Right hindlimb (tissue), 1 donor: ENCODE results near the gene MCFD2.
A peak's percentile ranks its signal among the peaks of the same experiment; 100 is the strongest.

Experiments
- DNase-seq: peaks from one replicate; pipeline ENCODE4 v3.0.0-alpha.2; 2018

Gene MCFD2

GRCh38 chr2:46871976-46872381 is 43.6 kb downstream of the MCFD2 start:
- DNase-seq, result no peak

GRCh38 chr2:46870051-46870839 is 45.4 kb downstream of the MCFD2 start:
- no peak for DNase-seq

GRCh38 chr2:46869621-46870020 is 46.0 kb downstream of the MCFD2 start:
- no peak for DNase-seq

- no peak for DNase-seq
These were observed 48.8 kb downstream of the MCFD2 start for GRCh38 chr2:46866770-46867246.

GRCh38 chr2:46865181-46865970 is 50.2 kb downstream of the MCFD2 start:
- DNase-seq, result no peak

GRCh38 chr2:46863882-46864281 is 51.7 kb downstream of the MCFD2 start:
- DNase-seq, result peak; percentile 57

GRCh38 chr2:46862514-46862913 is 53.1 kb downstream of the MCFD2 start:
- no peak for DNase-seq

GRCh38 chr2:46861916-46862315 is 53.7 kb downstream of the MCFD2 start:
- no peak for DNase-seq

GRCh38 chr2:46859482-46859881 is 56.1 kb downstream of the MCFD2 start:
- no peak for DNase-seq

GRCh38 chr2:46858702-46859090 is 56.9 kb downstream of the MCFD2 start:
- no peak for DNase-seq

- DNase-seq, result no peak
These were observed 57.5 kb downstream of the MCFD2 start for GRCh38 chr2:46857871-46858701.

GRCh38 chr2:46856336-46856735 is 59.3 kb downstream of the MCFD2 start:
- DNase-seq, result no peak

GRCh38 chr2:46855805-46856204 is 59.8 kb downstream of the MCFD2 start:
- DNase-seq, result no peak

- DNase-seq, result no peak
These were observed 61.3 kb downstream of the MCFD2 start for GRCh38 chr2:46854260-46854659.

GRCh38 chr2:46852598-46852997 is 63.0 kb downstream of the MCFD2 start:
- DNase-seq, result no peak

GRCh38 chr2:46852124-46852523 is 63.5 kb downstream of the MCFD2 start:
- no peak for DNase-seq
